AG09309 (cell line): Measurements from ENCODE around the gene DCLK2.

Experiments
- DNase-seq: peaks from one replicate; pipeline ENCODE4 v3.0.0-alpha.2; 2010; ENCODE audit warnings: low read depth
- H3K4me3 ChIP-seq: 2 replicates; pipeline ENCODE4 v1.5.1; 2011; ENCODE audit warnings: mild to moderate bottlenecking, low read depth, low read length, moderate library complexity; ENCODE audit not compliant: control insufficient read depth
- CTCF ChIP-seq: IDR thresholded peaks from 2 replicates; pipeline ENCODE4 v1.5.1; 2011; ENCODE audit warnings: mild to moderate bottlenecking, low read depth, low read length, inconsistent platforms; ENCODE audit not compliant: insufficient read depth, control insufficient read depth; ENCODE audit errors: missing control alignments

Gene DCLK2

GRCh38 chr4:150217808-150218207 is 139.6 kb downstream of the DCLK2 start:
- no peak for TF ChIP-seq CTCF
- no peak overlapping the region for H3K4me3 ChIP-seq
- no peak for DNase-seq

GRCh38 chr4:150218447-150218846 is 140.2 kb downstream of the DCLK2 start:
- no peak for TF ChIP-seq CTCF
- H3K4me3 ChIP-seq = no peak overlapping the region
- DNase-seq = no peak

GRCh38 chr4:150219841-150220240 is 141.6 kb downstream of the DCLK2 start:
- no peak for DNase-seq
- no peak overlapping the region for H3K4me3 ChIP-seq
- no peak for TF ChIP-seq CTCF

GRCh38 chr4:150224896-150225591 is 146.8 kb downstream of the DCLK2 start:
- no peak overlapping the region for H3K4me3 ChIP-seq
- no peak for TF ChIP-seq CTCF
- peak; percentile 95 for DNase-seq

- TF ChIP-seq CTCF = no peak
These were observed 151.3 kb downstream of the DCLK2 start for GRCh38 chr4:150229520-150229919.

GRCh38 chr4:150230561-150230960 is 152.3 kb downstream of the DCLK2 start:
- H3K4me3 ChIP-seq = no peak overlapping the region
- no peak for DNase-seq

More at GRCh38 chr4:150229520-150229919, 151.3 kb downstream of the DCLK2 start:
- no peak for DNase-seq
- H3K4me3 ChIP-seq = no peak overlapping the region

More at GRCh38 chr4:150230561-150230960, 152.3 kb downstream of the DCLK2 start:
- no peak for TF ChIP-seq CTCF
